OCI-M1 (cell line): ENCODE results near the gene FAM110D.

Experiments
- DNase-seq: peaks from one replicate; lab custom pipeline; 2025; lab: John Stamatoyannopoulos, UW

The FAM110D gene

DNA sequence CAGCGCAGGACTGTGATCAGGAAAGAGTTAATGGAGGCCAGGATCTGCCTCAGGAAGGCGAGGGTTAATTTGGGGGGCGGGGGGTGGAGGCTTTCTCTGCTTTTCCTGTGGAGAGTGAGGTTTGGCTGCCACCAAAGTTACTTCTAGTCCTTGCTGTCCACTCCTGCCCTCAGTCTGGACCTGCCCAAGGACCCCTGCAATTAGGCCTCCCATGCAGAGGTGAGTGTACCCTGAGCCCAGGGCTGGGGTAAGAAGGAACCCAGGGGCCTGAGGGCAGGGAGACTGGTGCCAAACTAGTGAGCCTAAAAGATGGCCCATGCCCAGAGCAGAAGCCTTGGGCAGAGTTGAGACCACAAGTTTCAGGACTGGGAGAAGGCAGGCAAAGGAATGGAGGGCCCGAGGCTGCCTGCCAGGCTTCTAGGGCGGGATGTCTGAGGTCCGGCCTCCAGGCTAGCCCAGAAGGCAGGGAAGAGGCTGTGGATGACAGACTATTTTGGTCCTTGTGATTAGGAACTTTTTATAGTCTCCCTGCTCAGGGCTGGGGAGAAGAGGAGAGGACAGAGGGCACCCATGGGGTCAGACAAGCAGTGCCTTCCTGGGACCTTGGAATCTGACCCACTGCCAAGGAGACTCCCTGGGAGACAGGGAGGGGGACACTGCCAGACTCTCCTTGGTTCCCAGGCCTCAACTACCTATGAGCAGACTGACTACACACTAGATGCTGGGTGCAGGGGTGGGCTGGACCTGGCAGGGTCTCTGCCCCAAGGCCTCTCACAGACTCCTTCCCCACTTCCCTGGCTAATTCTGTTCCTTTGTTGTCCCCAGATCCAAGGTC is at the start of gene FAM110D:
Gene FAM110D, plus strand, starts transcription at position 172 of the 835 bp plus-strand sequence. CDS start 2,213 bp downstream, outside the sequence.
- DNase-seq, result no peak

GRCh38 chr1:26109229-26110164 is 49.4 kb upstream of the FAM110D start:
- DNase-seq, result no peak

DNA sequence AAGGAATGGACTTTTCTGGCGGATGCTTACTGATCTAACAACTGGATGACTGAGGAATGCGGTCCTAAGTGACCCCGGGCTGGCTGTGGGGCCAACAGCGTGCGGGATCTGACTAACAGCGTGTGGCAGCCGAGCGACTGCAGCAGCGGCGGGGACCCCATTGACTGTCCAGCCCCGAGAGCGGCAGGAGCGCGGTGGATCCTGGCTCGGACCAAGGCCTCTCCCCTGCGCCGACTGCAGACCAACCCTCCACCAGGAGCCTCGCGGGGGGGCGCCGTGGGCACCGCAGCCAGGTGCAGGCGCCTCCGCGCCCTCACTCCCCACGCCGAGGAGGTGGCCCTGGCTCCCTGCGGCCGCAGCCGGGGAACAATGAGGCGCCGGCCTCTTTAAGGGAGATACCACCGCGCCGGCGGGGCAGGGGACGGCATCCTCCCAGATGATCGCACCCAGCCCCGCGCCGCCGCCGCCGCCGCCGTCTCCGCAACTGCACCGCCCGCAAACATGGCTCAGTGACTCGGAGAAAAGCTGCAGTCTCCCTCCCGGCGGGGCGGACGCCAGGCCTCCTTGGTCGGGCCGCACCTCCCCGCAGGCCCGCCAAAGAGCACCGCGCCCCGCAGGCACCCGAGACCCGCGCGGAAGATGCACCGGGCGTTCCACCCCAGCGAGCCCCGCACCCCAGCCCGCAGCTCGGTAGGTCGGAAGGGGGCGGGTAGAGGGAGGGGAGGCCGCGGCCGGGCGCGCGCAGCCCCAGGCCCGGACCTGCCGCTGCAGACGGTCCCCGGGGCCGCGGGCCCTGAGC is 47.9 kb upstream of the FAM110D start:
- peak; percentile 87 for DNase-seq

GRCh38 chr1:26111530-26112406 is 47.1 kb upstream of the FAM110D start, which contains the start of gene PDIK1L:
Gene PDIK1L (plus strand): TSS chr1:26111824. CDS start chr1:26114309, 2,485 bp downstream.
- DNase-seq, result peak; percentile 97

DNA sequence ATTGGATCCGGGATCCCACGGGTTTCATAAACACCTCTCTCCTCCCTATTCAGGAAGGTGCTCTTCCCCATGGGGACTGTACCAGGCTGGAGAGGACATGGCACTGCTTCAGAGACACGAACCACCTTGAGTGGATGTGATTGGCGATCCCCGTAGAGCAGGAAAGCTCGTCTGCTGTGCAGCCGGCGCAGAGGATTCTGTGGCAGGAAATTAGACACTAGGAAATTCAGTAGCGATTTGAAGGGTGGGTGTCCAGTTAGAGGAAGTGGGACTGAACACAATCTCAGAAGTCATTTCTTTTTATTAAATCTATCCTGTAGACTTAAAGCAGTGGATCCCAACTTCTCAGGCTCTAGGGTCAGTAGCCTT is 46.5 kb upstream of the FAM110D start:
- DNase-seq, result peak; percentile 63

DNA sequence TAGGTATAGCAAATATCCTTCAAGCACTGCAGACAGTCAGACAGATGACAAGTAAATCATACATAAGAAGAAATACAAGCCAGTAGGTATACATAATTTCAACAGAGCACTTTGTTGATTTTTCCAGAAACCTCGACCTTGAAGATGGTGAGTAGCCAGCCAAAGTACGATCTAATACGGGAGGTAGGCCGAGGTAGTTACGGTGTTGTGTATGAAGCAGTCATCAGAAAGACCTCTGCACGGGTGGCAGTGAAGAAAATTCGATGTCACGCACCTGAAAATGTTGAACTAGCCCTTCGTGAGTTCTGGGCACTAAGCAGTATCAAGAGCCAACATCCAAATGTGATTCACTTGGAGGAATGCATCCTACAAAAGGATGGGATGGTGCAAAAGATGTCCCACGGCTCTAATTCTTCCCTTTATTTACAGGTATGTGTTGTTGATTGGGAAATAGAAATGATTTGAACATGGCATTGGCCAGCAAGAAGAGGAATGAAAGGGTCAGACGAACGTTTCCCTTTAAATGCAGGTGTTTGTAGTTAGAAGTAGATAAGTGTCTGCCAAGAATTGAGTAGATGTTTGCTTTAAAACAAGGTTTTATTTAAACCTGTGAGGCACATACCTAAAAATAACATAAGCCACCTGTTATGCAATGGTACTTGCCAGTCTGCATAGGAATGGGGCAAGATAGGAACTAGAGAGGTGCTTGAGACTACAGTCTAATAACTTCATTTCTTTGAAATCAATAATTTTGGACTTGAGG is 44.5 kb upstream of the FAM110D start:
- DNase-seq, result no peak

- peak; percentile 25 for DNase-seq
Measured at GRCh38 chr1:26119892-26120608, 38.8 kb upstream of the FAM110D start.

GRCh38 chr1:26121854-26122773 is 36.8 kb upstream of the FAM110D start:
- peak; percentile 75 for DNase-seq

GRCh38 chr1:26122988-26123973 is 35.6 kb upstream of the FAM110D start:
- peak; percentile 91 for DNase-seq

DNA sequence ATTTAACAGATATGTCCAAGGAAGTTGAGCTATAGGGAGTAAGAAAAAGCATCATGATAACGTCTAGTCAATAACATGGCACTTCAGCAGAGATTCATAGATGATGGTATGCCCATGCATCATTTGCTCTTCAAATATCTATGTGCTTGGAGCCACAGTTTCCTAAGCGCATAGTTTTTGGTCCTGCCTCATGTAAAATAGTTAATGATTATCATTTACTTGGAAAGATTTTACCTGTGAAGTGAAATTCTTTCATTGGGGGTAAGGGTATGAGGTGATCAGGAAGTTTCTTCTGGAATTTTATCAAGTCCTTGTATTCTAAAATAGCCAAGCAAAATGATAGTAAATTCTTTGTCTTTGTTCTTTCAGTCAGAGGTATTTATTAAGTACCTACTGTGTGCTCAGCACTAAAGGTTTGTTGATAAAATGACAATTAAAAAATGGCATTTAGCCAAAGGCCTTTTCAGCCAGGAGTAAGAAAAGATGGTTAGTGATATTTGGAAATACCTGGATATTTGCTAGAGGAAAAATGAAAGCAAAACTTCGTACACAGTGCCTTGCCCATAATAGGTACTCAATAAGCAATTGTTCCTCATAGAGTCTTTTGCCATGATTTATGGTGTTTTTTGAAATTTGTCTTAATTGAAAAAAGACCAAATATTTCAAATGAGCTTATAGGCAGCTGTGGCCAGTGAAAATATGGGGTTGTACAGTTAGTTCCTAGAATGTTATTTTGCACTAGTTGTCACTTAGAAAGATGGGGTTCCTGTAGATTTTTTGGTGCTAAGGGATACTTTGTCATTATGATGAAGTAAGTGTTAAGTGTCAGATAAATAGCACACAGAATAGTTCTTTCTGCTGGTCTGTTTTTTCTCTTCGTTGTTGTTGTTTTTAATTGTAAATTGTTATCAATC is 34.2 kb upstream of the FAM110D start:
- peak; percentile 70 for DNase-seq

- DNase-seq, result peak; percentile 68
Measured at GRCh38 chr1:26125382-26125781, 33.5 kb upstream of the FAM110D start.

DNA sequence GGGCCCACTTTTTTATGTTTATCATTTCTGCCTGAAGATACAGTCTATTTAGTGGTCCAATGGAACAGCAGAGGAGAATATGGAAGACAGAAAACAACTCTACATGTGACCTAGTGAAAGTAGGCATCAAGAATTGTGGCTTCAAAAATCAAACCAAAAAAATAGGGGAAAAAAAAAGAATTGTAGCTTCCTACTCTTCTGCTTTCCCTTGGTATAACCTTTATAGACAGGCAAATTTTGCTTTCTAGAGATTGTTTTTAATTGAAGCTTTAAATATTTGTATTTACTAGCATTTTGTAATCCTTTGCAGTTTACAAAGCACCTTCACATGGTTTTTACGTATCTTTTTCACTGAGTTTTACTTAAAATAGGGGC is 32.9 kb upstream of the FAM110D start:
- no peak for DNase-seq

GRCh38 chr1:26126321-26127084 is 32.4 kb upstream of the FAM110D start:
- DNase-seq, result peak; percentile 99

GRCh38 chr1:26127235-26128163 is 31.4 kb upstream of the FAM110D start:
- DNase-seq, result peak; percentile 85
